NCI-H460 (cell line): ENCODE measurements around the gene ZNF385C. TPM values are rescaled to one million over a fixed set of nuclear protein-coding genes. Genes with fewer than 3 reads are reported as not detected.

ENCODE experiments used
- DNase-seq: peaks from one replicate; pipeline ENCODE4 v3.0.0-alpha.2; 2016; ENCODE audit warnings: low read depth; ENCODE audit errors: extremely low read depth
- total RNA-seq: library from RNA; depleted of rRNA; stranded (reverse); fragments of >200 nt; shearing (Covaris generic); gene quantifications from 2 replicates; pipeline ENCODE4 v1.2.3, GENCODE V29; 2014

The ZNF385C gene
- total RNA-seq, 1 experiment from 2014 or later, result 0.10 TPM

DNA sequence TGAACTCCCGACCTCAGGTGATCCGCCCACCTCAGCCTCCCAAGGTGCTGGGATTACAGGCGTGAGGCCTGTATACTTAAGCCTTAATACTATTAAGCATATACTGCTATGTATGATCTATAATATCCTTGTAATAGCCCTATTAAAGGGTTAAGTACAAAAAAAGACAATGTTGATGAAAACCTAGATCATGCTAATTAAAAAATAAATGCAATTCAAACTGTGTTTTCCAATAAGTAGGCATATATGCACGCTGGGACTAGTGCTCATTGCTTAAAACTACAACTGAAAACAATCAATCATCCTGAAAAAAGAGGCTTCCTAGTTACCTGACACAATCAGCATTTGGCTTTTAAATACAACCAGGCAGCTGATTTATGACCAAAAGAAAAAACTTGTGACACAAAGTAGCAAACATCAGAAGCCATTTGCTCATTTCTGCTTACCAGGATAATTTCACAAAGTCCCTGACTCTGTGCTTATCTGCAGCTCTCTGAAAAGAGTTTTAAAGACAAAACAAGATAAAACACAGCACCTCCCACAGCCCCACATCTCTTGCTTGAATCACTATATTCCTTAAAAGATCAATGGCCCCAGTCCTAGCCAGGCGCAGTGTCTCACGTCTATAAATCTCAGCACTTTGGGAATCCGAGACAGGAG, 11.1 kb downstream of the ZNF385C start:
- no peak for DNase-seq

DNA sequence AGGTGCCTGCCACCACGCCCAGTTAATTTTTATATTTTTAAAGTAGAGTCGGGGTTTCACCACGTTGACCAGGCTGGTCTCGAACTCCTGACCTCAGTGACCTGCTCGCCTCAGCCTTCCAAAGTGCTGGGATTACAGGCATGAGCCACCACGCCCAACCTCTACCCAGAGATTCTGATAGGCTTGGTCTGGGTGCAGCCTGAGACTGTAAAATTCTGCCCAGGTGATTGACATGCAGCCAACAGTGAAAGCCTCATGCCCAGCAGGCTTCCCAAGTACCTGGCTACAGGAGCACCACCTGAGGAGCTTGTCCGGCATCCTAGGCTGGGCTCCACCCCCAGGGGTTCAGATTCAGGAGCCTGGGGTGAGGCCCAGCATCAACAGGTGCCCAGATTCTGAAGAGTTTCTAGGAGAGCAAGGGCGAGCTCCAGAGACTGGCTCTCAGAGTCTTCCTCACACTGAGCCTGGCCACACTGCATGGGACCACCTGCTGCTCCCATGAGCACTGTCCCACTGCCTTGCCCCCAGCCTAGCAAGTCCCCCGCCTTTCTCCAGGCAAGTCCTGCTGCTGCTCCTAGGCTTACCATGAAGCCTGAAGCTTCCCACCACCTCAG, 16.6 kb downstream of the ZNF385C start:
- DNase-seq, result no peak

- DNase-seq, result no peak
Measured at GRCh38 chr17:42079541-42079940, 18.7 kb downstream of the ZNF385C start.

DNA sequence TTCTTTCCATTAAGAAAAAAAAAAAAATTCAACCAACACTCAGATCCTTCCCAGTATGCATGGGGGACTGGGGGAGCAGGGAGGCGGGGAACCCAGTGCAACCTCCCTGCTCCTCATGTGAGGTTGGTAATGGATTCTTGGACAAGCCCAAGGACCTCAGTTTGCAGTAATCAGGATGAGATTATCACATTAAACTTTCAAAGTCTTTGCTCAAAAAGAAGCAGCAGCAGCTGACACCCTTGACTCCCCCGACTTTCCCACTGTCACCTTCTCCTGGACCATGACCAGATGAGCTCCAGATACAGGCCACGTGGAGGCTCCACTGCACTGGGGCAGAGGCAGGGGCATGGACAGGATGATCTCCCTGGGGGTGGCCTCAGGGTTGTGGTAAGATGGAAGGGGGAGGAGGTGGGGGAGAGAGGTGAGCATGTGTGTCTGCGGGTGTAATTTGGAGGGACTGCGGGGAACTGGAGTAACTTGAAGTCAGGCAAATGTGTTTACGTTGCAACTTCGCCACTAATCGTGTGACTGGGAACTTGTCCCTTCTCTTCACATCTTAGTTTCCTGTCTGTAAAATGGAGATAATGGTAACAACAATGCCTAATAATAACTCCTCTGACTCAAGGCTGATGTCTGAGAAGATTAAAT, 19.8 kb downstream of the ZNF385C start:
- DNase-seq, result no peak

DNA sequence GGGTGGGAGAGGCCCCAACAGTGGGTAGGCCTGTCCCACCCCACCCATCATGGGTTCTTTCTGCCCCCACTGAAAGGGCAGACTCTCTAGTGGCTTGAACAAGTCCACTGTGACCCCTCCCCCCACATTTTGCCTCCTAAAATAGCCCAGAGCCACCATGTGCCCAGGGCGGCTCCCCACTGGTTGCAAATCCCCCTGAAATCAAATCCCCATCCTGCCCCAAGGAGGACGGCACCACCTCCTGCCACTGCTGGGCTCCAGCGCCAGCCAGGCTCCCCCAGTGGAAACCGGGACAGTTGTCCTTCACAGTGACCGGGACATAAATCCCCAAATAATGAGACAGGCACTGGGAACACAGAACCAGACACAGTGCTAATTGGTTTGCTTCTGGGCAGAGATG, 20.5 kb downstream of the ZNF385C start:
- DNase-seq, result no peak

DNA sequence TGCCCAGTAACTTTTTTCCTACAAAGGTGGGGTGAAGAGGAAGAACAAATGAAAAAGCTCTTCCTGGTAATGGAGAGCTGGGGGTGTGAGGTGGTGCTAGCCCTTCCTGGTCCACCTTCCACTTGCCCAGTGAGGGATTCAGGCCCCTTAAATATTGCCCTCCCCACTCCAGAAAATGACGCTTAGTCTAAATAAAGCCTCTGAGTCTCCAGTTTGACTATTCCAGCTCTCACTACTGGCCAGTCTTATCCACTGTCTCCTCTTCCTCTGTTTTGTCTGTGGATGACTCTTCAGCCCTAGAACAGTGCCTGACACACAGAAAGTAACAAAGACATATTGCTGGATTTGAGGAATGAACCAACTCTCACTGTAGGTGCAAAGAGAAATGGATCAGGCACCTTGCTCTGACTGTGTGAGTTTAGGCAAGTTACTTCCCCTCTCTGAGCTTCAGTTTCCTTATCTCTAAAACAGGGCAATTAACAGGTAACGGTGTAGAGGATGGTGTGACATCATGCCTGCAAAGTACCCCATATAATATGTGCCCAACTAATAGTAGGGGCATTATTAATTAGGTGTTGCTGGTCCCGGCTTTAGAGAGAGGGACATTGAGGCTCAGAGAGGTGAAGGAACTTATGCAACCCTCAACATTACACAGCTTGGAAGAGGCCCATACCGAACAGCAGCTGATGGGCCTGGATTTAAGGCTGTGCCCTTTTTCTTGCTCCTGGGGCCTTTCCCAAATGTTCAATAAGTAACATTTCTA, 21.3 kb downstream of the ZNF385C start:
- no peak for DNase-seq

GRCh38 chr17:42075789-42076188, 22.5 kb downstream of the ZNF385C start:
- DNase-seq, result no peak

DNA sequence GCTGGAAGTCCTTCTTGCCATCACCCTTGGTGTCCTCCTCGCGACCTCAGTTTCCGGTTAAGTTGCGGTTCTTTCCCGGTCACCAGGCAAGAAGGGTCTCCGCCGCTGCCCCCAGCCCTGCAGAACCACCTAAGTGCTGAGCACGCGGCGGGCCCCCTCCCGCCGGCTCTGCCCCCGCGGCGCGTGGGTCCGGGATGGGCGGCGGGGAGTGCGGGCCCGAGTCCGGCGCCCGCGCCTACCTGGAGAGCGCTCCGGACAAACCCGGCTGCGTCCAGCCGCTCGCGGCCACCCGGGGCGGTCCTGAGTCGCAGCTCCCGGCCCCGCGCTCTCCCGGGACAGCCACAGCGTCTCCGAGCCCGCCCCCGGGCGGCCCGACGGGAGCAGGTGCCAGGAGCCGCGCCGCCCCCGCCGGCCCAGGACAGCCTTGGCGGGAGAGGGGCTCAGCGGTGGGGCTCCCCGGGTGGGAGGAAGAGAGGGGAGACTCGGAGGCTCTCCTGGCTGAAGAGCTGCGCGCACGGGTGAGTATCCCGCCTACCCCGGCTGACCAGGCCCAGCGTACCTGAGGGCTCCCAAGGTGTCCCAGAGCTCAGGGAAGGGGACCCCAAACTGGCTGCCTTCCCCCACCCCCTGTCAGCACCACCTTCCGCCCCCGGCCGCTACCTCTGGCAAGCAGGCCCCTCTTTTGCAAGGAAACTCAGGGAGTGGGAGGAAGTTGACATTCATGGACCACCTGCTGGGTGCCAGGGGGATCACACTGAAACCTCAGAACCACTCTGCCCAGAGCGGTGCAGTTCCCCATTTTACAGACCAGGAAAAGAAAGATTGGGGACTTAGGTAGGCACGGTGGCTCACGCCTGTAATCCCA, 25.7 kb downstream of the ZNF385C start:
- DNase-seq, result no peak

- DNase-seq, result no peak
Measured at GRCh38 chr17:42071810-42072209, 26.5 kb downstream of the ZNF385C start.

GRCh38 chr17:42068979-42069378, 29.3 kb downstream of the ZNF385C start:
- DNase-seq, result no peak

DNA sequence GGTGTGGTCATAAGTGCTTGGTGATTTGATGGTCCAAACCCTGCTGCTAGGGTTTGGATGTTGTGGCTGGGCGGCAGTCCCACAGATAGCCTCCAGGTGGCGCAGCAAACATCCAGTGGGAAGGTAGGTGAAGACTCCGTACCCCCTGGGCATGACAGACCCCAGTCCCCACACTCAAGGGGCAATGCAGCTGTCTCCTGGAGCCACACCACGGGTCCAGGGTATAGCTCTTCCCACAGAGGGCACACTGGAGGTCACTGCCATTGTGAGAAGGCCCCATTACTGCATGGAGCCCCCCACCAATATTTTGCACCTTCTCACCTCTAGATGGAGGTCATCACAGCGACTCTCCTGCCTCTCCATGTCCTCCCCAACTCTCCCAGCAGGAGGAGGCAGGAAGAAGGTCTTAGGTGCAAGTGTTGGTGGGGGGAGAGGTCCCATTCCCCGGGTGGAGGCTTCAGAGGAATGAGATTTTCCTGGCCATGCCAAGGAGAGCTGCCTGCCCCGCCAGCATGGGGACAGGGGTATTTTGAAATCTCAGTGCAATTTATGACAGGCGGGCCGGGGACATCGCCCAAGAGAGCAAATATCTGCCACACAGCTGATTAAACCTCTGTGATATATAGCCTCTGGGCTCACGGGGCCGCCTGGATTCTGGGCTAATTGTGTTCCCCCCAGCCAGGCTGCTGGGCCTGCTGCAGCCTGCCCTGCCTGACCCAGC, 30.7 kb downstream of the ZNF385C start:
- peak; percentile 54 for DNase-seq

GRCh38 chr17:42065201-42065600, 33.1 kb downstream of the ZNF385C start:
- DNase-seq, result no peak

GRCh38 chr17:42062681-42063080, 35.6 kb downstream of the ZNF385C start:
- no peak for DNase-seq

GRCh38 chr17:42061646-42062487, 36.4 kb downstream of the ZNF385C start:
- DNase-seq, result no peak

GRCh38 chr17:42060231-42060630, 38.0 kb downstream of the ZNF385C start:
- no peak for DNase-seq

DNA sequence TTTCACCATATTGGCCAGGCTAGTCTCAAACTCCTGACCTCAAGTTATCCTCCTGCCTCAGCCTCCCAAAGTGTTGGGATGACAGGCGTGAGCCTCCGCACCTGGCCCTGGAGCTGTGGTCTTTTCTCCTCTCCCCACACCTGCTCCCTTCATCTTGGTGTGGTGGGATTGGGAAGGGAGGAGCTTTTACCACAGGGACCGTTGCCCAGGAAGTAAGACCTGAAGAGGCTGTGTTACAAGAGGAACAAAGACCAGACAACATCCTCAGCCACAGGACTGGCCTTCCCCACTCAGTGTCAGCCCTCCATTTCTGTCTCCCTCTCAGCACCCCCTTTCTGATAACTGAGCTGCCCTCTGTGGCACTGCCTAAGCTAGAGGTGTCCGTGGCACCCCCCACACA, 38.5 kb downstream of the ZNF385C start:
- DNase-seq, result no peak

- no peak for DNase-seq
Measured at GRCh38 chr17:42058063-42058462, 40.2 kb downstream of the ZNF385C start.

DNA sequence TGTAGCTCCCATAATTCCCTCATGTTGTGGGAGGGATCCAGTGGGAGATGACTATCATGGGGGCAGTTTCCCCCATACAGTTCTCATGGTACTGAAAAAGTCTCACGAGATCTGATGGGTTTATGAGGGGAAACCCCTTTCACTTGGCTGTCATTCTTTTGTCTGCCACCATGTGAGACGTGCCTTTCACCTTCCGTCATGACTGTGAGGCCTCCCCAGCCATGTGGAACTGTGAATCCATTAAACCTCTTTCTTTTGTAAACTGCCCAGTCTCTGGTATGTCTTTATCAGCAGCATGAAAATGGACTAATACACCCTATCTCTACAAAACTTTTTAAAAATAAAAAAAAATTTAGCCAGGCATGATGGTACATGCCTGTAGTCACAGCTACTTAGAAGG, 41.6 kb downstream of the ZNF385C start:
- DNase-seq, result no peak

- DNase-seq, result no peak
Measured at GRCh38 chr17:42055496-42055895, 42.8 kb downstream of the ZNF385C start.
